ENCODE data around the gene USP34.
"Not testable (repeated sequence)": the region's sequence is repeated elsewhere in the genome, so short reads cannot be mapped to it uniquely, and the experiment has no call there.

Gene USP34

DNA sequence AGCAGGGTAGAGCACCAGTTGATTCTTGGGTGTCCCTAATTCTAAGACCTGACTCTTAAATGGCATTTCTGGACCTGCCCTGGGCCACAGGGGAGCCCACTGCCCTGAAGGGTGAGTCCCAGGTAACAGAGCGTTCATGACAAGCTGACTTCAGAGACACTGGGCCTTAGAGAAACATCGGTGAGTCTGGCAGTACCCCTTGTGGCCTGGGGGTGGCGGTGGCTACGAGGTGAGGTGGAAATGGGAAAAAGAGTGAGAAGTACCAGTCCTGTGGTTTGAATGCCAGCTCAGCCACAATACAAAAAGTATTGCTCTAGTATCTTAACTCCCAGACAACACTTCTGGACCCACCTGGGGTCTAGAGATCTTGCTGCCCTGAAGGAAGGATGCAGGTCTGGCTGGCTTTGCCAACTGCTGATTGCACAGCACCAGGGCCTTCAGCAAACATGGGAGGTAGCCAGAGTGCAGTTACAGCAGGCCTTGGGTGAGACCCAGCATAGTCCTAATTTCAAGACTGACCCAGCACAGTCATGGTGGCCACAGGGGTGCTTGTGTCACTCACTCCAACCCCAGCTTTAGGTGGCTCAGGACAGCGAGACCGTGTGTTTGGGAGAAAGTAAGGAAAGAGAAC, 44.5 kb downstream of the USP34 start:
- DNase-seq: no peak

DNA sequence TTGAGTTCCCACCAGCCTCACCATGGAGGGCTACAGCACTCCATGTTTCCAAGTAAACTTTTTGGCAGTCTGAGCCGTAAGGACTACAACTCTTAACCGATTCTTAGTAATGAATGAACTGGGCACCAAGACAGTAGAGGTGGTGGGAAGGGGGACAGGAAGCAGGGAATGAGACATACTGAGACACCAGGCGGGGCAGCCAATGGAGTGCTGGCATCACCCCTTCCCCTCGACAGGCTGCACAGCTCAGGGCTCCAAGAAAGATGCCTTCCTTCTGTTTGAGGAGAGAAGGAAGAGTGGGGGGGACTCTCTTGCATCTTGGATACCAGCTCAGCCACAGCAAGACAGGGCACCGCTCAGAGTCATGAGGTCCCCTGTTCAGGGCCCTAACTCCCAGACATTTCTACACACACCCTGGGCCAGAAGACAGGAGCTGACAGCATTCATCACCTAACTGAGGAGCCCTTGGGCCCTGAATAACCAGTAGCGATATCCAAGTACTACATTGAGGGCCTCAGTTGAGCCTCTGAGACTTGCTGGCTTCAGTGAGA, 45.2 kb downstream of the USP34 start:
- DNase-seq: no peak

DNA sequence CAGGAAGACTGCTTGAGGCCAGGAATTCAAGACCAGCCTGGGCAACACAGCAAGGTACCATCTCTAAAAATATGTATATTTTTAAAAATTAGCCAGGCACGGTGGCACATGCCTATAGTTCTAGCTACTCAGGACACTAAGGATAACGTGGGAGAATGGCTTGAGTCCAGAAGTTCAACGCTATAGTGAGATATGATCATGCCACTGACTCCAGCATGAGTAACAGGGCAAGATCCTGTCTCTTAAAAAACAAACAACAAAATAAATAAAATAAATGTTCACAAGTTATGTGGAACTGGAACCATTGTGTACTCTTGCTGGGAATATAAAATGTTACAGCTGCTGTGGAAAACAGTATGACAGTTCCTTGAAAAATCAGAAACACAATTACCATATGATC, 47.2 kb downstream of the USP34 start:
- DNase-seq: no peak

DNA sequence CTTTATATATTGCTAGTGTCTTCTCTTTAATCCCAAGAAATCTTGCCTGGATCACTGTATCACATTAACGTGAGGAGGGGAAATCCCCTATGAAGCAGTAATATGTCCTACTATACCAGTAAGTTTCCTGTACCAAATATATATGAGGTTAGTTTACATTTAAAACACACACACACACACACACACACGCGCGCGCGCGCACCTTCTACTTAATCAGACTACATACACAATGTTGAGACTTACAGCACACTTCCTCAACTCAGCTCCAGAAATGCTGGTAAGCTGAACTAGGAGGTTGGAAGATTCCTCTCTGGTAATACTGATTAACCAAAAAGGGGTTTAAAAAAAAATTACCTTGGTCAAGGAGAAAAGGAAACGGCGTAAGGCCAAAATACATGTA, 49.3 kb downstream of the USP34 start:
- DNase-seq: no peak

DNA sequence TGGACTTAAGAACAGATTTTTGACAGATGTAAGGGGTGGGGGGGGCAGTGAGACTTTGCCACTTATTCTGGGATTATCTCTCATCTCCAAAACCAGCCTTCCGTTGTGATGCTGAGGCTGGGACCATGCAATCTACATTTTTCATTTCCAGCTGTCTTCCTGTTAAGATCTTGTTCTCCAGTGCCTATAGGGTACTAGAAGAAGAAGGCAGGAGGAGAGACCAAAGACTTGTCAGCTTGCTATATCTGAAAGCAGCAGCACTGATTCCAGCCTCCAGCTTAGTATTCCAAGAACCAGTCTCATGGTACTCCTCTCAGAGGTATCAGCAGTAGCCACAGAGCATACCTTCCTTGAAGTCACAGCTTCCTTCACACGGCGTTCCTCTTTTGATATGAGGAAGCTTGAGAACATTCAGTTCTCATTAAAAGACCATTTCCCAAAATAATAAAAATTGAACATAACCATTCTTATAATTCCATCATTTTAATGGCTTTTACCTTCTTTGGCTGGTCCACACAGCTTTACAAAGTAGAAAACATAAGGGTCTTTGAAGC, 49.8 kb downstream of the USP34 start:
- no peak for DNase-seq

DNA sequence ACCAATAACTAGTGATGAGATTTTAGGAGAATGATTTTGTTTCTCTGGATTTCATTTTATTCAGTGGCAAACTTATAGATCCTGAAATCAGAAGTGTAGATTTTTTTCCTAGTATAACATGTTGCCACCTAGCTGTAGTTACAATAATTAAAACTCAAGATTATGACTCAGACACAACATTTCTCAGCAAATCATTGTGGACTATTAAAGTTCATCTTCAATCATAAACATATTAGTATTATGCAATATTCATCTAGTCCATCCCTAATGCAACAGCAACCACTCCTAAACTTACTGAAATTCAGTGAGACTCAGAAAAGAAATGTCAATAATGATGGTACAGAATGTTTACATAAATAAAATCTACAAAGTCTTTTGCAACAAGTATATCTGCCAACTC, 51.3 kb downstream of the USP34 start:
- DNase-seq: no peak

DNA sequence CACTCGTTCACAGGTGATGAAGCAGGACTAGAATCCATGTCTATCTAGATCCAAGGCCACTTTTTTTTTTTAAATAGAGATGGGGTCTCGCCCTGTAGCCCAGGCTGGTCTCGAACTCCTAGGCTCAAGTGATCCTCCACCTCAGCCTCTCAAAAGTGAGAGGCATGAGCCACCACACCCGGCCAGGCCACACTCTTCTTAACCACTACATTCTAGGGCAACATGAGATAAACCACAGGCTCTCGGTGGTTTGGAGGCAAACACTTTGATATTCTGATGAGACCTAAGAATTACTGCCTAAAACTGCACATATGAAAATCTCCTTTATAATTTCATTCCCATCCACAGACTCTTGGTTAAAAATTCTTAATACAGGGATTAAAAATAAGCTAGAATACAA, 51.8 kb downstream of the USP34 start:
- no peak for DNase-seq

DNA sequence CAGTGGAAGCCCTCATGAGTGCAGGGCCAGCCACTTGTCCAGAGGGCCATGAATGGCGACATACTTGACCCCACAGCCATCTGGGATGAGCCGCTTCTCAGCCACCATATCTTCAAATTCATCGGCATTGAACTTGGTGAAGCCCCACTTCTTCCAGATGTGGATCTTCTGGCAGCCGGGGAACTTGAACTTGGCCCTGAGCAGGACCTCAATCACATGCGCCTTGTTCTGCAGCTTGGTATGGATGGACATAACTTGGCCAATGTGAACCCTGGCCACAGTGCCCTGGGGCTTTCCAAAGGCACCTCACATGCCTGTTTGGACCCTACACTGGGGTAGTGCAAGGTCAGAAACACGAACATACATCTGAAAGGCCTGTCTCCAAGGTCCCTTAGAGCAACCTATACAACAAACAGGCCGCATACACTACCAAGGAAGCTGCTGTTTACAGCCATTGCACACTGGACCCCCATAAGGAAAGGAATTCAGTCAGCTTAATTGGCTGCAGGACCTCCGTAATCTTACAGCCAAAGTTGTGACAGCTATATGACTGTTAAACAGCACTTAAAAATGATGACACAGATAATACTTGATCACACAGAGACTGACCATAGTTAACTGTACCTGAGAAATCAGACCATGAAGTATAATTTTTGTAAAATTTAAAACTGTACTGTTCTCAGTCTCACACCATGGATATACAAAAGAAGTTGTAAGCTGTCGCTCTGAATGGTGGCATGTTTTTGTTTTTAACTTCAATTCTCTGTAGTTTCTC, 53.8 kb downstream of the USP34 start:
- DNase-seq: no peak

DNA sequence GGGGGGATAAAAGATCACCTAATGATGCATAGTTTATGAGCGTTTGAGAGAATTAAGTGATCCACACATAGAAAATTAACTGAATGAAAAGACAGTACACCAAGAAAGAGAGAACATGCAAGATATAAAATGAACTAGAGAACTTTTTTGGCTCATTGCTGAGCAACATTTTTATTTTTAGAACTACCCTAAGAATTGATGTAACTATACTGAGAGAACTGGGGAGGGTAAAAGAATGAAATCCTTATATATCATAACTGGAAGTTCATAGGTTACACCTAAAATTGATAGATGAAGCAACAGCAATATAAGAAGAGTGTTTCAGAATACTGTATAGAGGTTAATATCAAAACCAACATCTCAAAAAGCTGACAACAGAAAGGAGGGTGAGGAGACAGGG, 55.6 kb downstream of the USP34 start:
- no peak for DNase-seq

DNA sequence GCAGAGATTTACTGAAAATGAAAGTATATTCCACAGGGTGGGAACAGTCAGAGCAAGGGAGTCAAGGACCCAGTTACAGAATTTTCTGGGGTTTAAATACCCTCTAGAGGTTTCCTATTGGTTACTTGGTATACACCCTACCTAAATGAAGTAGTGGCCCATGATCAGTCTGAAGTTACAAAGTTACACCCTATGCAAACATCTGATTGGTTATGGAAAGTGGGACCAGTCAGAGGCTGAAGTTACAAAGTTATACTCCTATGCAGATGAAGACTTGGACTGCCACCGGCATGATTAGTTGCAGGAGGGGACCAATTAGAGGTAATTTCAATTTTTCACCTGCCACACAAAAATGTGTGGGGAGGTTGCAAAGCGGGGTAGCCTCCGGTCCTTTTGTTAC, 56.2 kb downstream of the USP34 start:
- no peak for DNase-seq

DNA sequence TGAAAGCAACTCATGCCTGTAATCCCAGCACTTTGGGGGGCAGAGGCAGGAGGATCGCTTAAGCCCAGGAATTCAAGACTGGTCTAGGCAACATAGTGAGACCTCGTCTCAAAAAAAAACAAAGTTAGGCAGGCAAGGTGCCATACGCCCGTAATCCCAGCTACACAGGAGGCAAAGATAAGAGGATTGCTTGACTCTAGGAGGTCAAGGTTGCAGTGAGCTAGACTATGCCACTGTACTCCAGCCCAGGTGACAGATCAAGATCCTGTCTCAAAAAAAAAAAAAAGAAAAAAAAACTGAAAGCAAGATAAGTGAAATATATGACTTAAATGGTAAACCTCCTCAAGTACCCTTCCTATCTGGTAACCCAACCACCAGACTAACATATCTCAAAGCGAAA, 59.8 kb downstream of the USP34 start:
- no peak for DNase-seq

DNA sequence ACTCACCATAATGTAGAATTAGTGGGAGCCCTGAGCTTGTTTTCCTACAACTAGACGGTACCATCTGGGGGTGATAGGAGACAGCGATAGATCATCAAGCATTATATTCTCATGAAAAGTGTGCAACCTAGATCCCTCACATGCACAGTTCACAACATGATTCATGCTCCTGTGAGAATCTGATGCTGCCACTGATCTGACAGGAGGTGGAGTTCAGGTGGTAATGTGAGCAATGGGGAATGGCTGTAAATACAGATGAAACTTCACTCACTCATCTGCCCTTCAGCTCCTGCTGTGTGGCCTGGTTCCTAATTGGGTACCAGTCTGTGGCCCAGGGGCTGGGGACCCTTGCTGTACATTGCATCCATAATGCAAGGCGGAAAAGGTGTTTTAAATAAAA, 60.7 kb downstream of the USP34 start:
- no peak for DNase-seq

DNA sequence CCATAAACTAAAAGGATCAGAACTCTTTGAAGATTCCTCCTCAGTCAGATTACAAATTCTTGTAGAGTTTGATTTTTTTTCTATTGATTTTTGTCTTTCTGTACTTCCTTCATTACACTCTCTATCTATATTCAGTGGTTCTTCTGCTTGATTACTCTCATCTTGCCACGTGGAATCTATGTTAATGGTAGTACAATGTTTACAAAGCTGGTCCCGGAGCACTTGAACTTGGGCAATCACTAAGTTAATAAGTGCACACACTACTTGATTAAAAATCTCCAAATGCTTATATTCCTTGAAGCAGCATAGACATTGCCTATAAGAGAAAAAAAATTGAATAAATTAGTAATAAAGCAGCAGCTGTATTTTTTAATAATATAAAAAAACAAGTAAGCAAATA, 65.1 kb downstream of the USP34 start:
- DNase-seq: no peak

DNA sequence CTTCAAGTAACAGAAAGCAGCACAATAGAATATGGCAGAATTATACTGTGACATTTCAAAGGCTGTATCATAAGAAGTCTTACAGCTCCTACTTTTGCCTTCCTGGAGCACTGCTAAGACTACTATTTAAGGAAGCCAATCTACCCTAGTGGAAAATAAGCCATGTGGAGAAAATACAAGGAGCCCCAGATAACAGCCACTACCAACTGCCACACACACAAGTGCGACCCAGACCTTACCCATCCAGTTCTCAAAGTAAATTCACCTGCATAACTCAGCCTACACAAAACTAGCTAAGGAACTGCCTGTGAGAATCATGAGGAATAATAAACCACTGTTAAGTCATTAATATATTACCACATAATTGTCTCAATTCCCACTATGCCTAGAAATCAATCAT, 66.4 kb downstream of the USP34 start:
- no peak for DNase-seq

DNA sequence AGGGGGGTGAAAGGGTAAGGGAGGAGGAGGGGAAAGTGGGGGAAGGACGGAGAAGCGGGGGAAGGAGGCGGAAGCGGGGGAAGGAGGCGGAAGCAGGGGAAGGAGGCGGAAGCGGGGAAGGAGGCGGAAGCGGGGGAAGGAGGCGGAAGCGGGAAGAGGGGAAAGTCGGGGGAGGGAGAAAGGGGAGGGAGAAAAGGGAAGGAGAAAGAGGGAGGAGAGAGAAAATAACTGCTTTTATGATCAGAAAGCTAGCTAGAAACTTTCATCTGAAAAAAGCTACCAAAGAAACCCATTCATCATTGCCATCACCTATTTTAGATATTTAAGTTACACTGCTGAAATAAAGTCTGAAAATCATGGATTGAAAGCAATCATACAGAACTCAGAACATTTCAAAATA, 72.5 kb downstream of the USP34 start:
- DNase-seq: no peak

DNA sequence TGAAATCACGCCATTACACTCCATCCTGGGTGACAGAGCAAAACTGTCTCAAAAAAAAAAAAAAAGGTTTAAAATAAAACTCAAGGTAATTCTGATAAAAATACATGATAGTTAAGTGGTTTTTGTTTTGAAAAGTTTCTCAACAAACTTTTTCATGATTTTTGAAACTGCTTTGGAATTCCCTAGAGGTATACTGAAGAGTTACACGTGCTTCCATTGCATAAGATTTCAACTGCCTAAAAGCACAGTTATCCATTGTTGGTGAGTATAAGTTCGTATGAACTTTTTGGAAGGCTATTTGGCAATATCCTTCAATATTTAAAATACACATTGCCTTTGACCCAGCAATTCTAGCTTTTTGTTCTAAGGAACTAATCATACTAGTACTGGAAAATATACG, 74.9 kb downstream of the USP34 start:
- DNase-seq: no peak

DNA sequence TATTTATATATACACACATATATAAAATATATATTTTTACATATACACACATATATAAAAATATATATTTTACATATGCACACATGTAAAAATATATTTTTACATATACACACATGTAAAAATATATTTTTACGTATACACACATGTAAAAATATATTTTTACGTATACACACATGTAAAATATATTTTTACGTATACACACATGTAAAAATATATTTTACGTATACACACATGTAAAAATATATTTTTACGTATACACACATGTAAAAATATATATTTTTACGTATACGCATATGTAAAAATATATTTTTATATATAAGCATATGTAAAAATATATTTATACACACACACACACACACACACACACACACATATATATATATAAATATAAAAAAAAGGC, 83.3 kb downstream of the USP34 start:
- DNase-seq: not testable (repeated sequence)

DNA sequence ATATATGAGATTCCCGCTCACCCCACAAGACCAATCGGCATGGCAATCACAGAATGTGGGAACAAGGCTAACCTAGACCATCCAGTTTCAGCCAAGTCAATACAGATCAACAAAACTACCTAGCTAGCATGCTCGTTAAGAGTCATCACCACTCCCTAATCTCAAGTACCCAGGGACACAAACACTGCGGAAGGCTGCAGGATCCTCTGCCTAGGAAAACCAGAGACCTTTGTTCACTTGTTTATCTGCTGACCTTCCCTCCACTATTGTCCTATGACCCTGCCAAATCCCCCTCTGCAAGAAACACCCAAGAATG, 90.0 kb downstream of the USP34 start:
- DNase-seq: not testable (repeated sequence)

DNA sequence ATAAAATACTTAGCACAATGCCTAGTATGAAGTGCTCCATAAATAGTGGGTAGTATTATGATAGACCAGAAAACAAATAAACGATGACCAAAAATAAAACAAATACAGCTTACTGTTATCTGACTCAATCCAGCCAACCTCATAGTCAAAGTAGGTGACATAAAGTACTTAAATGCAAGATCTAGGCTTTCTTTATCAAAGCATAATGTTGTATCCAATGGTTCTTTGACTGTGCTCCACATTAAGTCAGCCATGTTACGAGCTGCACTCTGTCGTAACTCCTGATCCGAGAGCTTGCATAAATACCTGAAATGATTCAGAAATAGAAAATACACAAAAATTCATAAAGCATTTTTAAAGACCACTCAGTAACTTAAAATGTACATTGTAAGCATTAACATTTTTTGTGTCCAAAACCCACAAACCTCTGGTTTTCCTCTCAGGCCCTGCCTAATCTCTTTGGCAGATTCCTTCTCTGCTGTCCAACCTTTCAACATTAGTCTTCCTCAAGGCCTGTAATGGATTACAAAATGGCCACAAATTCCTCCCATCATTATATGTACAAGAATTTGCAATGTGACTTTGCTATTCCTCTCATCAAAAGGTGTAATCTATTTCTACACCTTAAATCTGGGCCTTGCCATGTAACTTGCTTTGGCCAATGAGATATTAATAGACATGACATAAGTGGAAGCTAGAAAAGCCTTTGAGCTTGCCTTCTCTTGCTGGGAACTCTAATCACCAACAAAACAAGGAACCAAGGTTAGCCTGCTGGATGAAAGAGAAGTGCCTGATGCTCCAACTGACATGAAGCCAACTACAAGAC, 90.6 kb downstream of the USP34 start:
- DNase-seq: no peak

DNA sequence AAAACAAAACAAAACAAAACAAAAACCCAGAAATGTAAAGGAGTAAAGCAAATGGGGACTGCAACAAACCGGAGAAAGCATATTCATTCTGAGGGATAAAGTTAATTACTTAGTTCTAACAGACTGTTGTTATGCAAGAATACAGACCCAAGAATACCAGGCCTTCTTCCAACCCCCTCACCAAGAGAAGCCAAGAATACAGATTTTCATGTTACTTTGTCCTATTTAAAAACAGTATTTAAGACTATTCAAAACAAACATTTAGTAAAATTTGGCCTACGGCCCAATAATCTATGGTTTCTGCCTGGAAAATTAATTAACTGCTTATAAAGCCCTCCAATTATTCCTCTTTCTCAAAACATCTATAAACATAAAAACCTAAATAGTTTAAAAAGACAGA, 91.4 kb downstream of the USP34 start:
- DNase-seq: no peak

DNA sequence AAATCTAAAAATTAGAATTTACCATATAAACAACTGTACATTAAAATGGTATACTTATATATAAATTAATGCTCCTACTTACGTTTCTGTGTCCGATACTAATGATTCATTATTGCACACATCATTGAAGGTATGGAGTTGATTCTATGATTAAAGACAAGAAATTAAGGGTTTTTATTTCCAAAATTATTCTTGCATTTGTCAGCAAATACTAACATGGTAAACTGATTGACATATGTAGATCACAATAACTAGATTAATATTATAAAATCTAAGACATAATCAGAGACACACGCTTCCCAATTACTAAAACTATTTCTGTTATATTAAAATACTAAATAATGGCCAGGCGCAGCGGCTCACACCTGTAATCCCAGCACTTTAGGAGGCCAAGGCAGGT, 92.6 kb downstream of the USP34 start:
- no peak for DNase-seq

DNA sequence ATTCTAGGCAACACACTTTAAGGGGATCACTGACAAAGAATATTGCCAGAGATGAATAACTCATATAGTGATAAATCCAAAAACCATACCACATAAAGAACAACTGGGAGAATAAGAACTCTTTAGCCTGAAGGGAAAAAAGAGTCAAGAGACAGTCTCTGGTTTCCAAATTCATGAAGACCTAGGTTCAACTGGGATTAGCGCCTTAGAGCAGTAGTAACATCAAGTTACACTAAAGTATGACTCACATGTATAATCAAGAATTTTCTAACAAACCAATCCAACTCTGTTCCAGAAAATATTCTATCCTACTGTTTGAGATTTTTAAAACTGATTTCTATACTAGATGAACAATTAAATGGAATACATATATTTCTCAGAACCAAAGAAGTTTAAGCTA, 93.8 kb downstream of the USP34 start:
- no peak for DNase-seq

DNA sequence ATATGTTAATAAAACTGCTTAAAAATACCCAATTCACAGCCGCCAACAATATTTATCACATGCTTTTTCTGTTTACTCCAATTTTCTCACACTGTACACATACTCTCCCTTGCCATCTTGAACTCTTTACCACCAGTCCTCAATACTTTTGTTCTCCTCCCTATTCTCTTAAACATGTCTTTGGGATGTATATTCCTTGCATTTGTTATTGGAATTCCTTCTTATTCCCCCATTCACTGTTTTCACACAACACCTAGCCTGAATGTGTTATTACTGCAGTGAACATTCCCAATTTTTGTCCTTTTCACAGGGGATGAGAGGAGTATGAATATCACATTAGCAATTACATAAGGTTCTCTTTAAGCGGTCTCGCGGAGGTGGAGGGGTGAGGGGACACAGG, 94.7 kb downstream of the USP34 start:
- DNase-seq: no peak

DNA sequence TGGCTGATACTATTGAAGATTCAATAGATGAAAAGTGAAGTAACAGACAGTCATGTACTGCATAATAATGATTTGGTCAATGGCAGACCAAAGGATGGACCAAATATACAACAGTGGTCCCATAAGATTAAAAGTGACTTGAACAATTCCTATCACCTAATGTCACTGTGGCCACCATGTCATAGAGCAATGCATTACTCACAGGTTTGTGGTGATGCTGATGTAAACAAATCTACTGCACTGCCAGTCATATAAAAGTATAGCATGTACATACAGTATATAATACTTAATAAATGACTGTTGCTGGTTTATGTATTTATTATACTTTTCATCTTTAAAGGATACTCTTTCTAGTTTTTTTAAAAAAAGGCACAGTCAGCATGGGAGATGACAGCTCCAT, 99.9 kb downstream of the USP34 start:
- no peak for DNase-seq
